PFSK-1 (cell line): ENCODE data around the gene CABLES2.

ENCODE experiments used
- POLR2AphosphoS5 ChIP-seq: IDR thresholded peaks from 2 replicates; pipeline ENCODE4 v1.6.1; 2012; ENCODE audit warnings: low read depth, mild to moderate bottlenecking, control low read depth, low read length, moderate library complexity
- REST ChIP-seq, 2 experiments: IDR thresholded peaks; 2 replicates each; pipeline versions ENCODE4 v1.6.1 to v1.8.0; 2011 to 2012; ENCODE audit warnings: low read depth in 2 of 2, low read length in 2 of 2, control low read depth in 1 of 2, inconsistent platforms in 1 of 2, mild to moderate bottlenecking in 1 of 2, moderate library complexity in 1 of 2; ENCODE audit not compliant: insufficient read depth in 1 of 2
- SIN3A ChIP-seq: IDR thresholded peaks from 2 replicates; pipeline ENCODE4 v1.6.1; 2012; ENCODE audit warnings: mild to moderate bottlenecking, low read length, moderate library complexity, borderline replicate concordance; ENCODE audit not compliant: insufficient read depth
- TAF1 ChIP-seq: IDR thresholded peaks from 2 replicates; pipeline ENCODE4 v1.6.1; 2012; ENCODE audit warnings: low read length, control low read depth, borderline replicate concordance; ENCODE audit not compliant: insufficient read depth

- no peak for TF ChIP-seq REST (IDR thresholded peaks at IDR 0.05; ENCODE audit: insufficient read depth in 1 of 2, low read depth in 2 of 2, low read length in 2 of 2)
- TF ChIP-seq POLR2AphosphoS5, result no peak
- no peak for TF ChIP-seq TAF1
- TF ChIP-seq SIN3A, result no peak
These were observed 42.0 kb downstream of the CABLES2 start for GRCh38 chr20:62364911-62365736.
